ENCODE measurements around the gene G6PC3.
"Not testable (repeated sequence)": the region's sequence is repeated elsewhere in the genome, so short reads cannot be mapped to it uniquely, and the experiment has no call there.

The G6PC3 gene

GRCh38 chr17:44094701-44095387, 24.3 kb downstream of the G6PC3 start:
- no peak overlapping the region for H2AFZ ChIP-seq (ENCODE audit: low read depth, low read length)
- H3K4me1 ChIP-seq (ENCODE audit: insufficient read depth, low read length): peaks cover 14% of the 10 kb centered on the region
- no peaks in the 10 kb centered on the region for H3K9me3 ChIP-seq (ENCODE audit: low read length)
- no peaks in the 10 kb centered on the region for H3K27me3 ChIP-seq (ENCODE audit: insufficient read depth, low read length)
- peak overlapping the region; percentile 35 for H3K4me3 ChIP-seq (ENCODE audit: low read length)
- H3K36me3 ChIP-seq (ENCODE audit: insufficient read depth, low read length): peaks cover 17% of the 10 kb centered on the region

GRCh38 chr17:44095388-44095646, 24.8 kb downstream of the G6PC3 start:
- no peaks in the 10 kb centered on the region for H3K9me3 ChIP-seq (ENCODE audit: low read length)
- H3K27me3 ChIP-seq (ENCODE audit: insufficient read depth, low read length): no peaks in the 10 kb centered on the region
- peaks cover 17% of the 10 kb centered on the region for H3K36me3 ChIP-seq (ENCODE audit: insufficient read depth, low read length)
- no peak overlapping the region for H2AFZ ChIP-seq (ENCODE audit: low read depth, low read length)
- peaks cover 14% of the 10 kb centered on the region for H3K4me1 ChIP-seq (ENCODE audit: insufficient read depth, low read length)
- H3K4me3 ChIP-seq (ENCODE audit: low read length): peak overlapping the region; percentile 35

GRCh38 chr17:44095647-44096496, 25.3 kb downstream of the G6PC3 start:
- no peaks in the 10 kb centered on the region for H3K9me3 ChIP-seq (ENCODE audit: low read length)
- H2AFZ ChIP-seq (ENCODE audit: low read depth, low read length): peak overlapping the region; percentile 1

GRCh38 chr17:44097110-44097958, 26.8 kb downstream of the G6PC3 start:
- no peak overlapping the region for H3K4me3 ChIP-seq (ENCODE audit: low read length)

More at GRCh38 chr17:44095647-44096496, 25.3 kb downstream of the G6PC3 start:
- Histone ChIP-seq H3K4me3 (ENCODE audit: low read length) (peak overlapping the region; percentile 35), H3K27me3 (ENCODE audit: insufficient read depth, low read length) (no peaks in the 10 kb centered on the region), H3K4me1 (ENCODE audit: insufficient read depth, low read length) (peaks cover 14% of the 10 kb centered on the region), H3K36me3 (ENCODE audit: insufficient read depth, low read length) (peaks cover 16% of the 10 kb centered on the region)

GRCh38 chr17:44101858-44102257, 31.3 kb downstream of the G6PC3 start:
- not testable (repeated sequence) for H3K9me3 ChIP-seq (ENCODE audit: low read length); H2AFZ ChIP-seq (ENCODE audit: low read depth, low read length); H3K27me3 ChIP-seq (ENCODE audit: insufficient read depth, low read length); H3K4me3 ChIP-seq (ENCODE audit: low read length); H3K36me3 ChIP-seq (ENCODE audit: insufficient read depth, low read length); H3K4me1 ChIP-seq (ENCODE audit: insufficient read depth, low read length)

More at GRCh38 chr17:44097110-44097958, 26.8 kb downstream of the G6PC3 start:
- Histone ChIP-seq H2AFZ (ENCODE audit: low read depth, low read length) (no peak overlapping the region), H3K9me3 (ENCODE audit: low read length) (no peaks in the 10 kb centered on the region), H3K36me3 (ENCODE audit: insufficient read depth, low read length) (peaks cover 6% of the 10 kb centered on the region), H3K27me3 (ENCODE audit: insufficient read depth, low read length) (no peaks in the 10 kb centered on the region), H3K4me1 (ENCODE audit: insufficient read depth, low read length) (peaks cover 14% of the 10 kb centered on the region)

- H2AFZ ChIP-seq (ENCODE audit: low read depth, low read length): no peak overlapping the region
These were observed 32.5 kb downstream of the G6PC3 start for GRCh38 chr17:44102849-44103622.

GRCh38 chr17:44105483-44105882, 34.9 kb downstream of the G6PC3 start:
- Histone ChIP-seq H3K36me3 (ENCODE audit: insufficient read depth, low read length) (peaks cover 7% of the 10 kb centered on the region), H3K27me3 (ENCODE audit: insufficient read depth, low read length) (no peaks in the 10 kb centered on the region), H2AFZ (ENCODE audit: low read depth, low read length) (no peak overlapping the region), H3K4me1 (ENCODE audit: insufficient read depth, low read length) (peaks cover under 1% of the 10 kb centered on the region), H3K9me3 (ENCODE audit: low read length) (no peaks in the 10 kb centered on the region), H3K4me3 (ENCODE audit: low read length) (no peak overlapping the region)

More at GRCh38 chr17:44102849-44103622, 32.5 kb downstream of the G6PC3 start:
- Histone ChIP-seq H3K4me3 (ENCODE audit: low read length) (no peak overlapping the region), H3K4me1 (ENCODE audit: insufficient read depth, low read length) (no peaks in the 10 kb centered on the region), H3K36me3 (ENCODE audit: insufficient read depth, low read length) (no peaks in the 10 kb centered on the region), H3K27me3 (ENCODE audit: insufficient read depth, low read length) (no peaks in the 10 kb centered on the region), H3K9me3 (ENCODE audit: low read length) (no peaks in the 10 kb centered on the region)

GRCh38 chr17:44105941-44106340, 35.4 kb downstream of the G6PC3 start:
- Histone ChIP-seq H3K36me3 (ENCODE audit: insufficient read depth, low read length) (peaks cover 7% of the 10 kb centered on the region), H3K27me3 (ENCODE audit: insufficient read depth, low read length) (no peaks in the 10 kb centered on the region), H2AFZ (ENCODE audit: low read depth, low read length) (no peak overlapping the region), H3K9me3 (ENCODE audit: low read length) (no peaks in the 10 kb centered on the region), H3K4me3 (ENCODE audit: low read length) (no peak overlapping the region), H3K4me1 (ENCODE audit: insufficient read depth, low read length) (peaks cover 5% of the 10 kb centered on the region)

GRCh38 chr17:44106801-44107200, 36.3 kb downstream of the G6PC3 start:
- Histone ChIP-seq H3K9me3 (ENCODE audit: low read length) (no peaks in the 10 kb centered on the region), H3K36me3 (ENCODE audit: insufficient read depth, low read length) (peaks cover 7% of the 10 kb centered on the region), H3K27me3 (ENCODE audit: insufficient read depth, low read length) (no peaks in the 10 kb centered on the region), H2AFZ (ENCODE audit: low read depth, low read length) (no peak overlapping the region), H3K4me3 (ENCODE audit: low read length) (no peak overlapping the region), H3K4me1 (ENCODE audit: insufficient read depth, low read length) (peaks cover 14% of the 10 kb centered on the region)

GRCh38 chr17:44108440-44109311, 38.1 kb downstream of the G6PC3 start:
- Histone ChIP-seq H3K9me3 (ENCODE audit: low read length) (no peaks in the 10 kb centered on the region), H3K4me3 (ENCODE audit: low read length) (no peak overlapping the region), H3K36me3 (ENCODE audit: insufficient read depth, low read length) (peaks cover 7% of the 10 kb centered on the region), H3K4me1 (ENCODE audit: insufficient read depth, low read length) (peaks cover 15% of the 10 kb centered on the region), H2AFZ (ENCODE audit: low read depth, low read length) (no peak overlapping the region), H3K27me3 (ENCODE audit: insufficient read depth, low read length) (no peaks in the 10 kb centered on the region)

GRCh38 chr17:44109312-44109630, 38.7 kb downstream of the G6PC3 start:
- peaks cover 7% of the 10 kb centered on the region for H3K36me3 ChIP-seq (ENCODE audit: insufficient read depth, low read length)
- H3K4me3 ChIP-seq (ENCODE audit: low read length): no peak overlapping the region
- H3K27me3 ChIP-seq (ENCODE audit: insufficient read depth, low read length): no peaks in the 10 kb centered on the region
- H3K4me1 ChIP-seq (ENCODE audit: insufficient read depth, low read length): peaks cover 15% of the 10 kb centered on the region
- H3K9me3 ChIP-seq (ENCODE audit: low read length): no peaks in the 10 kb centered on the region
- no peak overlapping the region for H2AFZ ChIP-seq (ENCODE audit: low read depth, low read length)

All from neuron (in vitro differentiated cells).